Body of pancreas (tissue), 4 donors: ENCODE results near the gene SRSF4.

ENCODE experiments used
- CTCF ChIP-seq, 7 experiments: fragments of 450-650 bp in 4 of 7; fragments of 200-600 bp in 3 of 7; sonication (generic) in 3 of 7; IDR thresholded peaks; one replicate each; pipeline ENCODE4 v1.5.1; 2016 to 2019; ENCODE audit warnings: antibody characterized with exemption in 7 of 7
- POLR2A ChIP-seq, 3 donors: fragments of 450-650 bp; IDR thresholded peaks; one replicate each; pipeline ENCODE4 v1.6.1; 2016; ENCODE audit warnings: antibody characterized with exemption in 3 of 3, mild to moderate bottlenecking in 2 of 3

DNA sequence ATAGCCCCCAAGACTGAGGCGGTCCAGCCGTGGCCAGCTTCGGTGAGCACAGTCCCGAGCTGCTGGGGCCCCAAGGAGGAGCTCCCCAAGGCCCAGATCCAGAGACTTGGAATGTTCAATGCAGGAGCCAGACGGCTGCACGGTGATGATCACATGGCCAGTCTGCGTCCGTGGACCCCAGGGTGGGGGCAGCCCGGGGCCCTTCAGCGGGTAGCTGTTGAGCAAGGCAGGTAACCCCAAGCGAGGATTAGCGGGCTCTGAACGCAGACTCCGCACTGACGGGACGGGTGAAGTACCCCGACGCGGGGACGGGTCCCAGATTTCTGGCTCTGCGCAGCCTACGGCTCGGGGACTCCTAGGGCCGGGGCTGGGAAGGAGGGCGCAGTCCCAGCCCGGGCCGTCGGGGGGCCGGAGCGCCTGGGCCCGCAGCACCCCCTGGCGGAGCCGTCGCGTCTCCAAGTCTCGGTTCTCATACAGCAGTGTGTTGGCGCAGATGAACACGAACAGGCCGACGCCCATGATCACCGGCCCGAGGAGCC is 60.7 kb downstream of the SRSF4 start:
- TF ChIP-seq CTCF (IDR thresholded peaks at IDR 0.05): peak in 6 of 7 experiments; percentile 25 to 59 (median 47)
- no peak for TF ChIP-seq POLR2A (IDR thresholded peaks at IDR 0.05)
